ENCODE results near the gene RHEB. TPM values are rescaled to one million over a fixed set of nuclear protein-coding genes. Genes with fewer than 3 reads are reported as not detected.

Gene RHEB
- total RNA-seq, 2 donors from 2014 or later, result 53.4 to 69.7 TPM

GRCh38 chr7:151440799-151441445, 78.8 kb downstream of the RHEB start:
- DNase-seq, result no peak
- intact Hi-C loops (cut with DNase I, micrococcal nuclease), result no loop called here

GRCh38 chr7:151439855-151440798, 79.6 kb downstream of the RHEB start, which contains the start of gene CRYGN:
CRYGN (minus strand) TSS chr7:151440141; CDS start chr7:151439917, 224 bp downstream.
- ATAC-seq (peak; percentile 42), DNase-seq (no peak)
- intact Hi-C loops (cut with DNase I, micrococcal nuclease), result no loop called here

More at GRCh38 chr7:151440799-151441445, 78.8 kb downstream of the RHEB start:
- no peak for ATAC-seq

GRCh38 chr7:151438864-151439601, 80.7 kb downstream of the RHEB start:
- intact Hi-C loops (cut with DNase I, micrococcal nuclease), result no loop called here
- ATAC-seq, result no peak

GRCh38 chr7:151437866-151438516, 81.7 kb downstream of the RHEB start:
- DNase-seq (no peak), ATAC-seq (no peak)
- intact Hi-C loops (cut with DNase I, micrococcal nuclease), result no loop called here

More at GRCh38 chr7:151438864-151439601, 80.7 kb downstream of the RHEB start:
- DNase-seq, result no peak

GRCh38 chr7:151437159-151437553, 82.5 kb downstream of the RHEB start:
- ATAC-seq (no peak), DNase-seq (no peak)
- intact Hi-C loops (cut with DNase I, micrococcal nuclease), result no loop called here

- ATAC-seq (no peak), DNase-seq (no peak)
- intact Hi-C loops (cut with DNase I, micrococcal nuclease), result no loop called here
Measured at GRCh38 chr7:151436446-151437158, 83.1 kb downstream of the RHEB start.

GRCh38 chr7:151435971-151436370, 83.7 kb downstream of the RHEB start:
- intact Hi-C loops (cut with DNase I, micrococcal nuclease), result no loop called here
- DNase-seq, result no peak
- no peak for ATAC-seq

- no peak for DNase-seq
- intact Hi-C loops (cut with DNase I, micrococcal nuclease), result no loop called here
Measured at GRCh38 chr7:151435103-151435916, 84.4 kb downstream of the RHEB start.

GRCh38 chr7:151434549-151434948, 85.1 kb downstream of the RHEB start:
- ATAC-seq, result no peak
- intact Hi-C loops (cut with DNase I, micrococcal nuclease), result no loop called here
- DNase-seq, result no peak

More at GRCh38 chr7:151435103-151435916, 84.4 kb downstream of the RHEB start:
- no peak for ATAC-seq

GRCh38 chr7:151433721-151434400, 85.8 kb downstream of the RHEB start:
- no peak for ATAC-seq
- intact Hi-C loops (cut with DNase I, micrococcal nuclease), result no loop called here

GRCh38 chr7:151432658-151433521, 86.8 kb downstream of the RHEB start:
- intact Hi-C loops (cut with DNase I, micrococcal nuclease), result no loop called here
- no peak for ATAC-seq
- DNase-seq, result no peak

More at GRCh38 chr7:151433721-151434400, 85.8 kb downstream of the RHEB start:
- DNase-seq, result no peak

- intact Hi-C loops (cut with DNase I, micrococcal nuclease), result no loop called here
- DNase-seq, result no peak
- no peak for ATAC-seq
Measured at GRCh38 chr7:151431768-151432311, 87.9 kb downstream of the RHEB start.

- DNase-seq (no peak), ATAC-seq (no peak)
- intact Hi-C loops (cut with DNase I, micrococcal nuclease), result no loop called here
Measured at GRCh38 chr7:151431281-151431767, 88.4 kb downstream of the RHEB start.

- intact Hi-C loops (cut with DNase I, micrococcal nuclease), result no loop called here
- DNase-seq (no peak), ATAC-seq (no peak)
Measured at GRCh38 chr7:151430391-151431205, 89.1 kb downstream of the RHEB start.

All from left colon (tissue), 2 donors.